Astrocyte (in vitro differentiated cells and primary cell): ENCODE results near the gene RNF166. TPM values are rescaled to one million over a fixed set of nuclear protein-coding genes. Genes with fewer than 3 reads are reported as not detected.
A peak's percentile ranks its signal among the peaks of the same experiment; 100 is the strongest.

Source experiments
- DNase-seq: peaks from one replicate; pipeline ENCODE4 v3.0.0-alpha.2; 2010; ENCODE audit warnings: low read depth
- FAIRE-seq: peaks from 2 replicates; lab custom pipeline; 2011; peaks lifted over from hg19 to GRCh38; lab: Jason Lieb, UNC
- H2AFZ ChIP-seq: 2 replicates; pipeline ENCODE4 v1.6.0; 2012; ENCODE audit warnings: low read depth, low read length, inconsistent platforms
- H3K27ac ChIP-seq: 2 replicates; pipeline ENCODE4 v1.5.1; 2011; ENCODE audit warnings: low read depth, low read length, inconsistent platforms
- H3K27me3 ChIP-seq: 2 replicates; pipeline ENCODE4 v1.6.0; 2011; ENCODE audit warnings: low read length, inconsistent platforms; ENCODE audit not compliant: insufficient read depth
- H3K36me3 ChIP-seq: 2 replicates; pipeline ENCODE4 v1.5.1; 2011; ENCODE audit warnings: low read length, inconsistent platforms; ENCODE audit not compliant: insufficient read depth
- H3K4me1 ChIP-seq: 2 replicates; pipeline ENCODE4 v1.5.1; 2011; ENCODE audit warnings: low read length, inconsistent platforms; ENCODE audit not compliant: insufficient read depth
- H3K4me2 ChIP-seq: 2 replicates; pipeline ENCODE4 v1.6.0; 2012; ENCODE audit warnings: low read length, inconsistent platforms
- H3K4me3 ChIP-seq: 2 replicates; pipeline ENCODE4 v1.5.1; 2011; ENCODE audit warnings: low read depth, mild to moderate bottlenecking, low read length, inconsistent platforms; ENCODE audit not compliant: insufficient read depth
- H3K79me2 ChIP-seq: 2 replicates; pipeline ENCODE4 v1.6.0; 2012; ENCODE audit warnings: mild to moderate bottlenecking, low read length, inconsistent platforms; ENCODE audit not compliant: insufficient read depth
- H3K9ac ChIP-seq: 2 replicates; pipeline ENCODE4 v1.6.0; 2012; ENCODE audit warnings: mild to moderate bottlenecking, low read length, inconsistent platforms
- H3K9me3 ChIP-seq: 2 replicates; pipeline ENCODE4 v1.5.1; 2012; ENCODE audit warnings: low read depth, mild to moderate bottlenecking, low read length, inconsistent platforms; ENCODE audit not compliant: insufficient read depth
- H4K20me1 ChIP-seq: 2 replicates; pipeline ENCODE4 v1.6.0; 2012; ENCODE audit warnings: low read length, inconsistent platforms; ENCODE audit not compliant: insufficient read depth
- H3K27ac Mint-ChIP-seq: one replicate; pipeline ENCODE4 v1.8.0; 2021; ENCODE audit warnings: mild to moderate bottlenecking, mixed read lengths; ENCODE audit not compliant: unreplicated experiment
- H3K27me3 Mint-ChIP-seq: one replicate; pipeline ENCODE4 v1.8.0; 2021; ENCODE audit warnings: low read depth, mixed read lengths; ENCODE audit not compliant: unreplicated experiment
- H3K36me3 Mint-ChIP-seq: one replicate; pipeline ENCODE4 v1.8.0; 2021; ENCODE audit warnings: low read depth, mixed read lengths; ENCODE audit not compliant: unreplicated experiment
- H3K4me1 Mint-ChIP-seq: one replicate; pipeline ENCODE4 v1.8.0; 2021; ENCODE audit warnings: low read depth, mixed read lengths; ENCODE audit not compliant: unreplicated experiment
- H3K4me3 Mint-ChIP-seq: one replicate; pipeline ENCODE4 v1.8.0; 2021; ENCODE audit warnings: mild to moderate bottlenecking, moderate library complexity, mixed read lengths; ENCODE audit not compliant: unreplicated experiment
- H3K9me3 Mint-ChIP-seq: one replicate; pipeline ENCODE4 v1.8.0; 2021; ENCODE audit warnings: mild to moderate bottlenecking, mixed read lengths; ENCODE audit not compliant: unreplicated experiment
- CTCF ChIP-seq: IDR thresholded peaks from 2 replicates; pipeline ENCODE4 v1.5.1; 2011; ENCODE audit warnings: low read depth, mild to moderate bottlenecking, inconsistent platforms, low read length, moderate library complexity; ENCODE audit not compliant: insufficient read depth
- EZH2 ChIP-seq: IDR thresholded peaks from 2 replicates; pipeline ENCODE4 v1.6.1; 2012; ENCODE audit warnings: mild to moderate bottlenecking, low read length, inconsistent platforms; ENCODE audit not compliant: insufficient read depth
- total RNA-seq: library from RNA; stranded (reverse); gene quantifications from 2 replicates; pipeline ENCODE4 v1.2.1, GENCODE V29; 2021

Gene RNF166
- total RNA-seq, 1 donor from 2014 or later = 15.4 TPM

- peak overlapping the region; percentile 88 for H3K4me3 ChIP-seq
- H3K36me3 Mint-ChIP-seq = no peaks in the 10 kb centered on the region
- H2AFZ ChIP-seq = peak overlapping the region; percentile 67
- H3K9me3 Mint-ChIP-seq = no peaks in the 10 kb centered on the region
- H3K4me3 Mint-ChIP-seq = peak overlapping the region; percentile 90
- peaks cover 68% of the 10 kb centered on the region for H4K20me1 ChIP-seq
- H3K79me2 ChIP-seq = peaks cover 91% of the 10 kb centered on the region
- peaks cover 23% of the 10 kb centered on the region for H3K4me1 ChIP-seq
- no peaks in the 10 kb centered on the region for H3K27me3 Mint-ChIP-seq
- H3K4me1 Mint-ChIP-seq = peaks cover 12% of the 10 kb centered on the region
- peak overlapping the region; percentile 89 for H3K9ac ChIP-seq
- H3K27ac Mint-ChIP-seq = peak overlapping the region; percentile 84
- H3K27me3 ChIP-seq = no peaks in the 10 kb centered on the region
- no peak for TF ChIP-seq EZH2
- TF ChIP-seq CTCF = no peak
- H3K4me2 ChIP-seq = peak overlapping the region; percentile 96
- peak overlapping the region; percentile 50 for H3K27ac ChIP-seq
- FAIRE-seq = no peak
- no peaks in the 10 kb centered on the region for H3K9me3 ChIP-seq
- DNase-seq = no peak
- H3K36me3 ChIP-seq = peaks cover 3% of the 10 kb centered on the region
These were observed 988 bp upstream of the RNF166 start for GRCh38 chr16:88706965-88707826.

- H3K36me3 ChIP-seq = peaks cover 3% of the 10 kb centered on the region
- no peaks in the 10 kb centered on the region for H3K27me3 Mint-ChIP-seq
- H2AFZ ChIP-seq = peak overlapping the region; percentile 67
- peak overlapping the region; percentile 89 for H3K9ac ChIP-seq
- TF ChIP-seq CTCF = no peak
- no peak for TF ChIP-seq EZH2
- peak overlapping the region; percentile 96 for H3K4me2 ChIP-seq
- peak overlapping the region; percentile 92 for H3K4me3 Mint-ChIP-seq
- no peaks in the 10 kb centered on the region for H3K36me3 Mint-ChIP-seq
- H3K4me3 ChIP-seq = peak overlapping the region; percentile 88
- H3K4me1 Mint-ChIP-seq = peaks cover 12% of the 10 kb centered on the region
- H4K20me1 ChIP-seq = peaks cover 54% of the 10 kb centered on the region
- peak overlapping the region; percentile 50 for H3K27ac ChIP-seq
- peaks cover 32% of the 10 kb centered on the region for H3K4me1 ChIP-seq
- H3K79me2 ChIP-seq = peaks cover 89% of the 10 kb centered on the region
- H3K27ac Mint-ChIP-seq = peak overlapping the region; percentile 83
- no peak for FAIRE-seq
- DNase-seq = no peak
- H3K27me3 ChIP-seq = no peaks in the 10 kb centered on the region
- H3K9me3 ChIP-seq = no peaks in the 10 kb centered on the region
- H3K9me3 Mint-ChIP-seq = no peaks in the 10 kb centered on the region
These were observed 393 bp downstream of the RNF166 start for GRCh38 chr16:88705801-88706228.
